Tibial nerve (tissue), 4 donors: Measurements from ENCODE around the gene LYRM4. TPM values are rescaled to one million over a fixed set of nuclear protein-coding genes. Genes with fewer than 3 reads are reported as not detected.
A peak's percentile ranks its signal among the peaks of the same experiment; 100 is the strongest.

Experiments
- DNase-seq, 2 donors: peaks; one replicate each; pipeline ENCODE4 v3.0.0-alpha.2; 2019; ENCODE audit warnings: low spot score in 2 of 2
- H3K27ac ChIP-seq, 4 donors: fragments of 200-600 bp; sonication (generic) in 3 of 4; one replicate each; pipeline ENCODE4 v1.5.1; 2017 to 2019; ENCODE audit warnings: mild to moderate bottlenecking in 1 of 4
- H3K27me3 ChIP-seq, 2 donors: fragments of 200-600 bp; sonication (generic) in 1 of 2; one replicate each; pipeline versions ENCODE4 v1.5.1 to v1.6.0; 2017 to 2019
- H3K36me3 ChIP-seq, 3 donors: fragments of 200-600 bp; sonication (generic); one replicate each; pipeline ENCODE4 v1.5.1; 2018 to 2019
- H3K4me1 ChIP-seq, 4 donors: fragments of 200-600 bp; sonication (generic) in 3 of 4; one replicate each; pipeline ENCODE4 v1.5.1; 2017 to 2019
- H3K4me3 ChIP-seq, 4 donors: fragments of 200-600 bp; sonication (generic) in 3 of 4; one replicate each; pipeline ENCODE4 v1.5.1; 2017 to 2019; ENCODE audit warnings: mild to moderate bottlenecking in 1 of 4, moderate library complexity in 1 of 4
- H3K9me3 ChIP-seq, 4 donors: fragments of 200-600 bp; sonication (generic) in 3 of 4; one replicate each; pipeline ENCODE4 v1.5.1; 2017 to 2019
- EP300 ChIP-seq, 2 donors: sonication (generic); formaldehyde crosslinking; IDR thresholded peaks; one replicate each; pipeline ENCODE4 v1.6.1; 2017; ENCODE audit warnings: antibody characterized with exemption in 2 of 2, mild to moderate bottlenecking in 1 of 2
- POLR2A ChIP-seq, 2 donors: fragments of 450-650 bp; IDR thresholded peaks; one replicate each; pipeline ENCODE4 v1.6.1; 2017; ENCODE audit warnings: antibody characterized with exemption in 2 of 2, mild to moderate bottlenecking in 2 of 2, moderate library complexity in 2 of 2
- WGBS, 2 donors: methylation state at CpG; one replicate each; pipeline ENCODE4 v1.1.5; 2018; 5-methylcytosine and 5-hydroxymethylcytosine counted together
- total RNA-seq, 4 donors: library from RNA; depleted of rRNA; stranded (reverse); fragments of >200 nt; gene quantifications; one replicate each; pipeline ENCODE4 v1.1.0, GENCODE V29; 2016
- TF ChIP-seq, protein P1 (sequence below), 5 experiments: fragments of 200-600 bp in 3 of 5; fragments of 450-650 bp in 2 of 5; sonication (generic) in 3 of 5; IDR thresholded peaks; one replicate each; pipeline ENCODE4 v1.5.1; 2016 to 2019; ENCODE audit warnings: antibody characterized with exemption in 5 of 5, mild to moderate bottlenecking in 3 of 5, moderate library complexity in 2 of 5

The LYRM4 gene
- total RNA-seq, 4 donors from 2014 or later, result 21.8 to 31.0 (median 27.4) TPM

DNA sequence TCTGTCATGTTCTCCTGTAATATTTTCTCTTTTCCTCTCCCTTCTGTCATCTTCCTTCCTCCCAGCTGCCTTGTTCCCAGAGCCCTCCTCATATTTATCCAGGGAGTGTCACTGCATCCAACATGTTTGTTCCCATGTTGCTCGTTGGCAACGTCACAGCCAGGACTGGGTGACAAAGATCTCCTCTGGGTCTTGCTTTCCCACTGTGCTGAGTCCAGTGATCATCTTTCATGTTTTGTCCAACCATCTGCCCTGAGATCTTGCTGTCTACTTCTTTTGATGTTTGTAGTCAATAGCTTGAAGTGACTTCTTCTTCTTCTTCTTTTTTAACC is 27.2 kb upstream of the LYRM4 start:
- peaks cover 0 to 13% (median 2%) of the 10 kb centered on the region in 4 donors for H3K4me1 ChIP-seq
- peaks cover 0 to 6% (median 0%) of the 10 kb centered on the region in 3 donors for H3K36me3 ChIP-seq
- no peak overlapping the region for H3K4me3 ChIP-seq
- no peaks in the 10 kb centered on the region for H3K9me3 ChIP-seq
- TF ChIP-seq EP300 (IDR thresholded peaks at IDR 0.05) (no peak), POLR2A (IDR thresholded peaks at IDR 0.05) (no peak)
- TF ChIP-seq, protein P1, sequence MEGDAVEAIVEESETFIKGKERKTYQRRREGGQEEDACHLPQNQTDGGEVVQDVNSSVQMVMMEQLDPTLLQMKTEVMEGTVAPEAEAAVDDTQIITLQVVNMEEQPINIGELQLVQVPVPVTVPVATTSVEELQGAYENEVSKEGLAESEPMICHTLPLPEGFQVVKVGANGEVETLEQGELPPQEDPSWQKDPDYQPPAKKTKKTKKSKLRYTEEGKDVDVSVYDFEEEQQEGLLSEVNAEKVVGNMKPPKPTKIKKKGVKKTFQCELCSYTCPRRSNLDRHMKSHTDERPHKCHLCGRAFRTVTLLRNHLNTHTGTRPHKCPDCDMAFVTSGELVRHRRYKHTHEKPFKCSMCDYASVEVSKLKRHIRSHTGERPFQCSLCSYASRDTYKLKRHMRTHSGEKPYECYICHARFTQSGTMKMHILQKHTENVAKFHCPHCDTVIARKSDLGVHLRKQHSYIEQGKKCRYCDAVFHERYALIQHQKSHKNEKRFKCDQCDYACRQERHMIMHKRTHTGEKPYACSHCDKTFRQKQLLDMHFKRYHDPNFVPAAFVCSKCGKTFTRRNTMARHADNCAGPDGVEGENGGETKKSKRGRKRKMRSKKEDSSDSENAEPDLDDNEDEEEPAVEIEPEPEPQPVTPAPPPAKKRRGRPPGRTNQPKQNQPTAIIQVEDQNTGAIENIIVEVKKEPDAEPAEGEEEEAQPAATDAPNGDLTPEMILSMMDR (IDR thresholded peaks at IDR 0.05), result no peak
- no peak for DNase-seq
- no peaks in the 10 kb centered on the region for H3K27me3 ChIP-seq
- no peak overlapping the region for H3K27ac ChIP-seq
- 77 to 81% methylated on average over 2 of the region's 2 CpGs for WGBS, 2 donors

DNA sequence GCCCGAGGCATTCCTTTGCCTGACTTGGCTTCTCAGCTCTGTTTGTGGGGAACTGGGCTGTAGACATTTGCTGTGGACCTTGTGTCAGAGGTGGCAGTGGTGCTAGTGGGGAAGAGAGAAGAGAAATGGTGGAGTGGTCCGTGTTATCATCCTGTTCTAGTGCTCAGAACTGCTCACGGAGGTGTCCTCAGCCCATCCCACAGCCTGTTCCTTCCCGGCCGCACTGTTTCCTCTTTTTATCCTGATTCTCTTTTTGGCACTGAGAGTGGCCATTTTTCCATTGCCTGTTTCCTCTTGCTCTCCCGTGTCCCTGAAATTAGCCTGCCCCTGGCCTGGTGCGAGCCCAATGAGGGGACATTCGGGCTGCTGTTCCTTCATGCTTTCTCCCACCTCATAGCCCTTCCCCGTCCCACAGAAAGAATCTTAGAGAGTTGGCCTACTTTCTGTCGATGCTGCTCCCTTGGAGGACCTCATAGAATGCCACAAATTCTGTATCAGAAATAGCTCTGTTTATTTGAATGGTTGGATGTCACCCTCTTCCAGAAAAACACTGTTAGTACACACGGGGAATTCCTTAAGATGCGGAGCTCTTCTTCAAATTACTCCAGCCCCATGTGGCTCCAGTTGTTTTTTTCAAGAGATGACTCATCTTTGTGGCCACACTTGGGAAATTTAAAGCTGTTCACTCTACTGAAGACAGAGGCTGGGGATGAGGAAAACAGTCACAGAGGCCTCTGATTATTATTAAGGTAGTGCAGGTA is 26.6 kb upstream of the LYRM4 start:
- H3K36me3 ChIP-seq, result peaks cover 0 to 6% (median 0%) of the 10 kb centered on the region in 3 donors
- H3K27me3 ChIP-seq, result no peaks in the 10 kb centered on the region
- no peaks in the 10 kb centered on the region for H3K9me3 ChIP-seq
- H3K27ac ChIP-seq, result peak overlapping the region in 1 of 4 donors; percentile 39
- TF ChIP-seq, protein P1 (IDR thresholded peaks at IDR 0.05), result no peak
- no peak for DNase-seq
- H3K4me3 ChIP-seq, result no peak overlapping the region
- peaks cover 0 to 13% (median 2%) of the 10 kb centered on the region in 4 donors for H3K4me1 ChIP-seq
- WGBS, 2 donors, result 62 to 67% methylated on average over 12 of the region's 12 CpGs

DNA sequence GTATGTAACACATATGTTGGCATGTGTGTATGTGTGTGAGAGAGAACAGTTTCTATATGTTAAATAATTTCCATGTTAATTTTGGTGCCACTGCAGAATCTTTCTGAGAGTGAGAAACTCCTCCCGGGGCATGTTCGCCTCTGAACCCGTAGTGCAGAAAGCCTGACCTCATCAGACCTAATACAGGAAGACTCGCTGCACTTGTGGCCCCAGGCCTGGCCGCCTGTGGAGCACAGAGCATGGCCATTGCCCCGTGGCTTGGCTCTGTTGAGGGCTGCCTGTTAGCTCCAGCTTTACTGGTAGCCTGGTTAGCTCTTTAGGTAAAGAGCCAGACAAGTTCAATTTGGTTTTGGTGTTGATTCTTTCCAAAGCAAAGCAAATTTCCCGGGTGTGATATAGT is 26.0 kb upstream of the LYRM4 start:
- H3K4me3 ChIP-seq, result no peak overlapping the region
- WGBS, 2 donors, result 88 to 89% methylated on average over 7 of the region's 7 CpGs
- no peak overlapping the region for H3K27ac ChIP-seq
- TF ChIP-seq, protein P1 (IDR thresholded peaks at IDR 0.05), result no peak
- TF ChIP-seq POLR2A (IDR thresholded peaks at IDR 0.05), result no peak
- TF ChIP-seq EP300 (IDR thresholded peaks at IDR 0.05), result no peak
- no peak for DNase-seq
- H3K27me3 ChIP-seq, result no peaks in the 10 kb centered on the region
- H3K4me1 ChIP-seq, result peaks cover 0 to 13% (median 2%) of the 10 kb centered on the region in 4 donors
- H3K9me3 ChIP-seq, result no peaks in the 10 kb centered on the region
- peaks cover 0 to 6% (median 0%) of the 10 kb centered on the region in 3 donors for H3K36me3 ChIP-seq

DNA sequence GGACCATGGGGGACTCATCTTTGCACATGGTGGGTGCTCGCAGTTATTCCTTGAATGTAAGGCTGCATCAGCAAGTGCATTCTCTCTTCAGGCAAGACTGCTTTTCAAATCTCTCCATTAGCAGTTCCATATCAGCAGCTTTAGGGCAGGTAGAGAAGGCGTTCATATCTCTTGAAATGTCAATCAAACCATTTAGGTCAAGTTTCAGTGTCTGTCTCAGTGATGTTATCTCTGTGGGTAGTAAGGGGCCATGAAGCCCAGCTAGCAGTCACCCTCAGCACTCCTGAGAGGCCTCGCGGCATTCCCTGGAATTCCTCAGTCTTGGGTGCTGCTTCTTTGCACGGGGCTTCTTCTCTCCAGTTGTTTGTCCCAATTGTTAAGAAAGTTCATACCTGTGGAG is 24.8 kb upstream of the LYRM4 start:
- no peaks in the 10 kb centered on the region for H3K9me3 ChIP-seq
- 89 to 95% methylated on average over 5 of the region's 5 CpGs for WGBS, 2 donors
- no peaks in the 10 kb centered on the region for H3K27me3 ChIP-seq
- TF ChIP-seq EP300 (IDR thresholded peaks at IDR 0.05) (no peak), POLR2A (IDR thresholded peaks at IDR 0.05) (no peak)
- TF ChIP-seq, protein P1 (IDR thresholded peaks at IDR 0.05), result no peak
- peaks cover 0 to 13% (median 2%) of the 10 kb centered on the region in 4 donors for H3K4me1 ChIP-seq
- peaks cover 0 to 6% (median 0%) of the 10 kb centered on the region in 3 donors for H3K36me3 ChIP-seq
- no peak overlapping the region for H3K4me3 ChIP-seq
- no peak overlapping the region for H3K27ac ChIP-seq
- DNase-seq, result no peak

DNA sequence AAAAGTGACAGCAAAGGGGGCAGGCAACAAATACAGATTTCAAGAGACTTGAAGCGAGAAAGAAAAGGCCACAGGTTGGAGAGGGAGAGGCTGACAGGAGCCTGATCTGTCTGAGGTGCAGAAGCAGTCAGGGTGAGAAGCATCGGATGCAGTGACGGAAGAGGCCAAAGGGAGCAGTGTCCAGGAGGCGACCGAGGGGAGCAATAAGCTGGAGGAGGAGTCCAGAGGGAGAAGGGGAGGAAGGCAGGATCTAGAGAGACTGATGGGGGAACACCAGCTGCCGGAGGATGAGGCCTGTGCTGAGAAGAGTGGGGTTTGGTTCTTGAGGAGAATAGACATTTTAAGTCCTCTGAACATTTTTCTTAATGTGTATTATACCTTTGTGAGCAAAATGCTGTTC is 24.3 kb upstream of the LYRM4 start:
- Histone ChIP-seq H3K27me3 (no peaks in the 10 kb centered on the region), H3K9me3 (no peaks in the 10 kb centered on the region), H3K36me3 (peaks cover 0 to 6% (median 0%) of the 10 kb centered on the region in 3 donors), H3K27ac (no peak overlapping the region), H3K4me3 (no peak overlapping the region), H3K4me1 (peaks cover 0 to 13% (median 2%) of the 10 kb centered on the region in 4 donors)
- WGBS, 2 donors, result 84 to 88% methylated on average over 6 of the region's 6 CpGs
- TF ChIP-seq, protein P1 (IDR thresholded peaks at IDR 0.05), result no peak
- DNase-seq, result no peak
